GM19395 (cell line): Measurements from ENCODE around the gene C14orf132.

Experiments
- ATAC-seq: cut with Tn5 transposase; IDR thresholded peaks from one replicate; pipeline ENCODE4 v1.9.1; 2021; ENCODE audit warnings: mild to moderate bottlenecking, moderate library complexity; ENCODE audit not compliant: unreplicated experiment

The C14orf132 gene

GRCh38 chr14:96081767-96082400 lies 42.7 kb downstream of the C14orf132 start:
- no peak for ATAC-seq

GRCh38 chr14:96082420-96083300 lies 43.5 kb downstream of the C14orf132 start:
- no peak for ATAC-seq

GRCh38 chr14:96083667-96084320 lies 44.6 kb downstream of the C14orf132 start:
- no peak for ATAC-seq

GRCh38 chr14:96084796-96085195 lies 45.6 kb downstream of the C14orf132 start:
- no peak for ATAC-seq

- no peak for ATAC-seq
Observed at GRCh38 chr14:96085369-96085768, 46.2 kb downstream of the C14orf132 start.

GRCh38 chr14:96086032-96086431 lies 46.9 kb downstream of the C14orf132 start:
- no peak for ATAC-seq

GRCh38 chr14:96086574-96087077 lies 47.5 kb downstream of the C14orf132 start:
- no peak for ATAC-seq

GRCh38 chr14:96088074-96088473 lies 48.9 kb downstream of the C14orf132 start:
- ATAC-seq: no peak

GRCh38 chr14:96088481-96088880 lies 49.3 kb downstream of the C14orf132 start:
- ATAC-seq: no peak

GRCh38 chr14:96088911-96089310 lies 49.7 kb downstream of the C14orf132 start:
- no peak for ATAC-seq

- ATAC-seq: no peak
Observed at GRCh38 chr14:96089401-96089800, 50.2 kb downstream of the C14orf132 start.

GRCh38 chr14:96090441-96091148 lies 51.4 kb downstream of the C14orf132 start:
- ATAC-seq: no peak

- ATAC-seq: no peak
Observed at GRCh38 chr14:96091149-96091693, 52.1 kb downstream of the C14orf132 start.

- no peak for ATAC-seq
Observed at GRCh38 chr14:96091941-96092411, 52.8 kb downstream of the C14orf132 start.

- no peak for ATAC-seq
Observed at GRCh38 chr14:96092936-96093335, 53.8 kb downstream of the C14orf132 start.

GRCh38 chr14:96094211-96094610 lies 55.0 kb downstream of the C14orf132 start:
- ATAC-seq: no peak

- no peak for ATAC-seq
Observed at GRCh38 chr14:96094656-96095055, 55.5 kb downstream of the C14orf132 start.

- ATAC-seq: no peak
Observed at GRCh38 chr14:96095058-96095457, 55.9 kb downstream of the C14orf132 start.

GRCh38 chr14:96095581-96096476 lies 56.7 kb downstream of the C14orf132 start:
- no peak for ATAC-seq
